ENCODE measurements around the gene TBRG1. TPM values are rescaled to one million over a fixed set of nuclear protein-coding genes. Genes with fewer than 3 reads are reported as not detected.

TBRG1 gene
- total RNA-seq, 4 donors from 2014 or later = 34.5 to 40.5 (median 37.6) TPM

DNA sequence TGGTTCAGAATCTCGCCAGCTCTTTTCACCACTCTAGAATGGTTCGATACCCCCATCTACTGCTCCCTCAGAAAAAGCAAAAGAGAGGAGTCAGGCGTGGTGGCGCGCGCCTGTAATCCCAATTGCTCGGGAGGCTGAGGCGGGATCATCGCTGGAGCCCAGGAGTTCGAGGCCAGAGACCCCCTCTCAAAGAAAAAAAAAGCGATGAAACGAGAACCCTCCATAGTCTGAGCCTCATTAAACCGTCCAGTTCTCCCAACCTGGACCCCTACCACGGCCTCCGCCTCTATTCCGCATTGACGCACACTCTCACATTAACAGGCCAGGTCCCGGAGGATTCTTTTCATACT, 51.5 kb downstream of the TBRG1 start:
- TF ChIP-seq, protein P1, sequence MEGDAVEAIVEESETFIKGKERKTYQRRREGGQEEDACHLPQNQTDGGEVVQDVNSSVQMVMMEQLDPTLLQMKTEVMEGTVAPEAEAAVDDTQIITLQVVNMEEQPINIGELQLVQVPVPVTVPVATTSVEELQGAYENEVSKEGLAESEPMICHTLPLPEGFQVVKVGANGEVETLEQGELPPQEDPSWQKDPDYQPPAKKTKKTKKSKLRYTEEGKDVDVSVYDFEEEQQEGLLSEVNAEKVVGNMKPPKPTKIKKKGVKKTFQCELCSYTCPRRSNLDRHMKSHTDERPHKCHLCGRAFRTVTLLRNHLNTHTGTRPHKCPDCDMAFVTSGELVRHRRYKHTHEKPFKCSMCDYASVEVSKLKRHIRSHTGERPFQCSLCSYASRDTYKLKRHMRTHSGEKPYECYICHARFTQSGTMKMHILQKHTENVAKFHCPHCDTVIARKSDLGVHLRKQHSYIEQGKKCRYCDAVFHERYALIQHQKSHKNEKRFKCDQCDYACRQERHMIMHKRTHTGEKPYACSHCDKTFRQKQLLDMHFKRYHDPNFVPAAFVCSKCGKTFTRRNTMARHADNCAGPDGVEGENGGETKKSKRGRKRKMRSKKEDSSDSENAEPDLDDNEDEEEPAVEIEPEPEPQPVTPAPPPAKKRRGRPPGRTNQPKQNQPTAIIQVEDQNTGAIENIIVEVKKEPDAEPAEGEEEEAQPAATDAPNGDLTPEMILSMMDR (IDR thresholded peaks at IDR 0.05; ENCODE audit: low read depth) = no peak

DNA sequence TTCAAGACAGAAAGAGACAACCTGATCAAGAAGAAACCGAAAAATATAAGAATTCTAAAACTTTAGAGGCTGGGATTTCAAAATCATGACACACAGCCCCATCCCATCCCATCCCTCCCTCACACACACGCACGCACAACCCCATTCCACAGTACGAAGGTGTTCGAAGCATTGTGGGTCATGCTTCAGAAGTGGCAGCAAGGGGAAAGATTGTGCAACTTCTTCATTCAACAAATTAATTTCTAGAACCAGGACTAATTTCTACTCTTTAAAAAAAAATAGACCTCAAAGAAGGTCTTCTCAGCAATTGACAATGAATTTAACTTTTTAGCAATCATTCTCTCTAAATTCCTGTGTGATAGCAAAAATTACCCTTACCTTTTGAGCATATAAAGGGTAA, 51.9 kb downstream of the TBRG1 start:
- TF ChIP-seq, protein P1 (IDR thresholded peaks at IDR 0.05; ENCODE audit: low read depth) = no peak

- TF ChIP-seq, protein P1 (IDR thresholded peaks at IDR 0.05; ENCODE audit: low read depth) = no peak
Measured at GRCh38 chr11:124676386-124676785, 53.7 kb downstream of the TBRG1 start.

GRCh38 chr11:124678416-124678815, 55.8 kb downstream of the TBRG1 start:
- TF ChIP-seq, protein P1 (IDR thresholded peaks at IDR 0.05; ENCODE audit: low read depth) = no peak

DNA sequence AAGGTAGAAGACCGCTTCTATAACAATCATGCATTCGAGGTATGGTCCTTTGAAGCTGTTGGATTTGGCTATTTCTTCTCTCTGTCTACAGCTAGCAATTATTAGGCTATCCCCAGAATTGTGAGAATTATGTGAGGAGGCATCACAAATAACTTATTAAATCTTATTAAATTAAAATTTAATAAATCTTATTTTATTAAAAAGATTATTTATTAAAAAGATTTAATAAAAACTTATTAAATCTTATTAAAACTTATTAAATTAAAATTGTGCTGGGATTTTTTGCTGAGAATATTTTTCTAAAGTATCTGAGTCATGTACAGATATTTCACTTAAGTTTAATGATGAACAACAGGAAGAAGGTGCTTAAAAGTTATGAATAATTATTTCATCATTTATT, 58.8 kb downstream of the TBRG1 start:
- TF ChIP-seq, protein P1 (IDR thresholded peaks at IDR 0.05; ENCODE audit: low read depth) = no peak

DNA sequence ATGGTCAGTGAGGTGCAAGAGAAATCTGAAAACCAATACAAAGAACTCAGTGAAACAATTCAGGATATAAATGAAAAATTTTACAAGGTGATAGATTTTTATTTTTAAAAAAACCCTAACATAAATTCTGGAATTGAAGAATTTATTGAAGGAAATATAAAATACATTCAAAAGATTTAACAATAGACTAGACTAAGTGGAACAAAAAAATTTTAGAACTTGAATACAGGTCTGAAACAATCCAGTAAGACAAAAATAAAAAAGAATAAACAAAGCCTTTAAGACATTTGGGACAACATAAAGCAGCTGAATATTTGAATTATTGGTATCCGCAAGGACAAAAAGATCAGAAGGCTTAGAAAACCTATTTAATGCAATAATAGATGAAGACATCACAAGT, 59.8 kb downstream of the TBRG1 start:
- TF ChIP-seq, protein P1 (IDR thresholded peaks at IDR 0.05; ENCODE audit: low read depth) = no peak

Small RNA genes within 50 kb of the gene (small RNA-seq; reads per million reads assigned to genes)
- gene RNA5SP352 = not detected

Other genes with a start within 250 kb of the TBRG1 start
- gene OR8B2, start 238.4 kb upstream of the TBRG1 start, total RNA-seq = not detected
- gene OR8B3, start 223.8 kb upstream of the TBRG1 start, total RNA-seq = not detected
- not detected for gene OR8B4, start 198.0 kb upstream of the TBRG1 start, total RNA-seq
- not detected for gene OR8B8, start 177.2 kb upstream of the TBRG1 start, total RNA-seq
- gene OR8B12, start 79.2 kb upstream of the TBRG1 start, total RNA-seq = not detected
- not detected for gene OR8A1, start 52.9 kb upstream of the TBRG1 start, total RNA-seq
- not detected for gene PANX3, start 11.4 kb upstream of the TBRG1 start, total RNA-seq
- 10 to 100 TPM in 3 of 4 donors, 1 to 10 TPM in 1; 8.5 to 17.1 (median 12.8) TPM for gene SIAE, start 50.9 kb downstream of the TBRG1 start, total RNA-seq
- gene SPA17, start 51.0 kb downstream of the TBRG1 start, total RNA-seq = 1 to 10 TPM in 3 of 4 donors, under 1 TPM in 1; 0.94 to 5.3 (median 1.5) TPM
- gene NRGN, start 117.1 kb downstream of the TBRG1 start, total RNA-seq = 1 to 10 TPM in 3 of 4 donors, not detected in 1; 1.3 to 2.0 (median 2.0) TPM
- not detected for gene VSIG2, start 129.4 kb downstream of the TBRG1 start, total RNA-seq
- gene ESAM, start 139.4 kb downstream of the TBRG1 start, total RNA-seq = 10 to 100 TPM; 15.0 to 82.7 (median 38.6) TPM
- 10 to 100 TPM; 11.6 to 23.9 (median 15.0) TPM for gene MSANTD2, start 177.5 kb downstream of the TBRG1 start, total RNA-seq
- gene ROBO3, start 242.6 kb downstream of the TBRG1 start, total RNA-seq = 10 to 100 TPM; 10.7 to 19.7 (median 16.7) TPM

Measured in subcutaneous adipose tissue (tissue), 4 donors.